Immature natural killer cell (primary cell): ENCODE data around the gene MTERF4. TPM values are rescaled to one million over a fixed set of nuclear protein-coding genes. Genes with fewer than 3 reads are reported as not detected.

Source experiments
- polyA plus RNA-seq, 3 donors: library from polyadenylated mRNA; unstranded; fragments of 300-500 nt; fragmentation: Illumina TruSeq; gene quantifications; one replicate each; pipeline ENCODE4 v1.2.3, GENCODE V29; 2021

Gene MTERF4
- polyA plus RNA-seq, 3 donors from 2014 or later, result 27.8 to 35.8 (median 30.9) TPM

Other genes starting within 250 kb of the MTERF4 start
- gene AGXT, start 233.5 kb downstream of the MTERF4 start, polyA plus RNA-seq, result not detected
- not detected for gene MAB21L4, start 206.1 kb downstream of the MTERF4 start, polyA plus RNA-seq
- not detected for gene CROCC2, start 196.0 kb downstream of the MTERF4 start, polyA plus RNA-seq
- gene SNED1, start 103.7 kb downstream of the MTERF4 start, polyA plus RNA-seq, result under 1 TPM in 2 of 3 donors, not detected in 1; 0.24 to 0.56 TPM
- 1 to 10 TPM; 2.1 to 5.5 (median 4.9) TPM for gene PASK, start 47.2 kb upstream of the MTERF4 start, polyA plus RNA-seq
- gene PPP1R7, start 48.2 kb upstream of the MTERF4 start, polyA plus RNA-seq, result 100 to 1,000 TPM; 108 to 138 (median 132) TPM
- under 1 TPM in 1 of 3 donors, not detected in 2; 0.40 TPM for gene ANO7, start 86.4 kb upstream of the MTERF4 start, polyA plus RNA-seq
- 10 to 100 TPM; 20.4 to 71.7 (median 31.5) TPM for gene HDLBP, start 213.4 kb upstream of the MTERF4 start, polyA plus RNA-seq
- 100 to 1,000 TPM; 204 to 249 (median 207) TPM for gene SEPTIN2, start 213.6 kb upstream of the MTERF4 start, polyA plus RNA-seq